ENCODE measurements around the gene LMAN1.

GRCh38 chr18:59311631-59312030 is 47.4 kb downstream of the LMAN1 start:
- no peak for TF ChIP-seq POLR2AphosphoS5 (IDR thresholded peaks at IDR 0.05)
- TF ChIP-seq EZH2 (IDR thresholded peaks at IDR 0.05; ENCODE audit: borderline replicate concordance, insufficient read depth, low read length, poor library complexity, severe bottlenecking) = no peak
